ENCODE data around the gene GOLPH3. TPM values are rescaled to one million over a fixed set of nuclear protein-coding genes. Genes with fewer than 3 reads are reported as not detected.

GOLPH3 gene
- total and polyA plus RNA-seq, 4 donors = 64.1 to 116 (median 68.5) TPM

- H3K9me3 ChIP-seq (ENCODE audit: control insufficient read depth in 4 of 4, low read length in 3 of 4) = no peaks in the 10 kb centered on the region
- H3K27me3 ChIP-seq (ENCODE audit: control insufficient read depth in 4 of 4, insufficient read depth in 4 of 4, low read length in 3 of 4) = no peaks in the 10 kb centered on the region
- no peak overlapping the region for H3K4me3 ChIP-seq (ENCODE audit: low read depth in 1 of 3, low read length in 3 of 3)
- no peak for DNase-seq (ENCODE audit: low spot score)
- H3K27ac ChIP-seq (ENCODE audit: low read depth in 1 of 2, low read length in 2 of 2) = no peak overlapping the region
- peaks cover 7 to 28% (median 12%) of the 10 kb centered on the region in 4 donors for H3K4me1 ChIP-seq (ENCODE audit: control insufficient read depth in 4 of 4, insufficient read depth in 4 of 4, low read length in 3 of 4)
- no peak overlapping the region for H3K9ac ChIP-seq (ENCODE audit: low read depth in 1 of 2, low read length in 2 of 2)
- 71% methylated on average over 2 of the region's 2 CpGs for WGBS
- TF ChIP-seq HNF4G (IDR thresholded peaks at IDR 0.05) (no peak), GABPA (IDR thresholded peaks at IDR 0.05 in 1 of 2, conservative IDR thresholded peaks at IDR 0.05 in 1 of 2) (no peak), RXRA (IDR thresholded peaks at IDR 0.05) (no peak), MAX (IDR thresholded peaks at IDR 0.05) (no peak)
- peaks cover 0 to 15% (median 11%) of the 10 kb centered on the region in 4 donors for H3K36me3 ChIP-seq (ENCODE audit: control insufficient read depth in 4 of 4, insufficient read depth in 3 of 4, low read depth in 1 of 4, low read length in 3 of 4)
Measured at GRCh38 chr5:32163785-32164184, 10.3 kb downstream of the GOLPH3 start.

DNA sequence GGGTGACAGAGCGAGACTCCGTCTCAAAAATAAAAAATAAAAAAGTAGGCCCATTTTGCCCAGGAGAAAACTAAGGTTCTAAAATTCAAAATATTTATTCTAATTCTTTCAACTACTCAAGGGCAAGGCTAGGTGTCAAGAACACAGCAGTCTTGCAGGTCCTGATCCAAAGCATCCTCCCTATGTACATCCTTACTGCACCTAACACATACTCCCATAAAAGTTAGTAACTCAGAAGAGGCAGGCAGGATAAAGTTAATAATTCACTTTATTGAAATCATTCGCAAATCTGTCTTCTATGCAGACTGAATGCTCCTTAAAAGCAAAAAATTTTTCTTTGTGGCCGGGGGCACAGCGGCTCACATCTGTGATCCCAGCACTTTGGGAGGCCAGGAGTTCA is 11.1 kb downstream of the GOLPH3 start:
- no peak overlapping the region for H3K27ac ChIP-seq (ENCODE audit: low read depth in 1 of 2, low read length in 2 of 2)

More for the DNA sequence above, 11.1 kb downstream of the GOLPH3 start:
- WGBS = 84% methylated on average over 5 of the region's 5 CpGs
- H3K4me1 ChIP-seq (ENCODE audit: control insufficient read depth in 4 of 4, insufficient read depth in 4 of 4, low read length in 3 of 4) = peaks cover 7 to 34% (median 15%) of the 10 kb centered on the region in 4 donors
- no peak for DNase-seq (ENCODE audit: low spot score)
- no peak for TF ChIP-seq SP1 (IDR thresholded peaks at IDR 0.05)
- no peak for TF ChIP-seq HNF4G (IDR thresholded peaks at IDR 0.05)
- TF ChIP-seq, protein P1, sequence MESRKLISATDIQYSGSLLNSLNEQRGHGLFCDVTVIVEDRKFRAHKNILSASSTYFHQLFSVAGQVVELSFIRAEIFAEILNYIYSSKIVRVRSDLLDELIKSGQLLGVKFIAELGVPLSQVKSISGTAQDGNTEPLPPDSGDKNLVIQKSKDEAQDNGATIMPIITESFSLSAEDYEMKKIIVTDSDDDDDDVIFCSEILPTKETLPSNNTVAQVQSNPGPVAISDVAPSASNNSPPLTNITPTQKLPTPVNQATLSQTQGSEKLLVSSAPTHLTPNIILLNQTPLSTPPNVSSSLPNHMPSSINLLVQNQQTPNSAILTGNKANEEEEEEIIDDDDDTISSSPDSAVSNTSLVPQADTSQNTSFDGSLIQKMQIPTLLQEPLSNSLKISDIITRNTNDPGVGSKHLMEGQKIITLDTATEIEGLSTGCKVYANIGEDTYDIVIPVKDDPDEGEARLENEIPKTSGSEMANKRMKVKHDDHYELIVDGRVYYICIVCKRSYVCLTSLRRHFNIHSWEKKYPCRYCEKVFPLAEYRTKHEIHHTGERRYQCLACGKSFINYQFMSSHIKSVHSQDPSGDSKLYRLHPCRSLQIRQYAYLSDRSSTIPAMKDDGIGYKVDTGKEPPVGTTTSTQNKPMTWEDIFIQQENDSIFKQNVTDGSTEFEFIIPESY (IDR thresholded peaks at IDR 0.05) = no peak
- TF ChIP-seq FOXA1 (IDR thresholded peaks at IDR 0.05) = no peak
- TF ChIP-seq, protein P2, sequence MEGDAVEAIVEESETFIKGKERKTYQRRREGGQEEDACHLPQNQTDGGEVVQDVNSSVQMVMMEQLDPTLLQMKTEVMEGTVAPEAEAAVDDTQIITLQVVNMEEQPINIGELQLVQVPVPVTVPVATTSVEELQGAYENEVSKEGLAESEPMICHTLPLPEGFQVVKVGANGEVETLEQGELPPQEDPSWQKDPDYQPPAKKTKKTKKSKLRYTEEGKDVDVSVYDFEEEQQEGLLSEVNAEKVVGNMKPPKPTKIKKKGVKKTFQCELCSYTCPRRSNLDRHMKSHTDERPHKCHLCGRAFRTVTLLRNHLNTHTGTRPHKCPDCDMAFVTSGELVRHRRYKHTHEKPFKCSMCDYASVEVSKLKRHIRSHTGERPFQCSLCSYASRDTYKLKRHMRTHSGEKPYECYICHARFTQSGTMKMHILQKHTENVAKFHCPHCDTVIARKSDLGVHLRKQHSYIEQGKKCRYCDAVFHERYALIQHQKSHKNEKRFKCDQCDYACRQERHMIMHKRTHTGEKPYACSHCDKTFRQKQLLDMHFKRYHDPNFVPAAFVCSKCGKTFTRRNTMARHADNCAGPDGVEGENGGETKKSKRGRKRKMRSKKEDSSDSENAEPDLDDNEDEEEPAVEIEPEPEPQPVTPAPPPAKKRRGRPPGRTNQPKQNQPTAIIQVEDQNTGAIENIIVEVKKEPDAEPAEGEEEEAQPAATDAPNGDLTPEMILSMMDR (IDR thresholded peaks at IDR 0.05; ENCODE audit: low read depth, low read length, missing input control) = no peak
- TF ChIP-seq NR2F2 (IDR thresholded peaks at IDR 0.05) = no peak
- TF ChIP-seq JUND (IDR thresholded peaks at IDR 0.05) = no peak
- TF ChIP-seq GABPA (IDR thresholded peaks at IDR 0.05 in 1 of 2, conservative IDR thresholded peaks at IDR 0.05 in 1 of 2) = no peak
- no peak for TF ChIP-seq RXRA (IDR thresholded peaks at IDR 0.05)
- no peak for TF ChIP-seq FOXA2 (IDR thresholded peaks at IDR 0.05)
- TF ChIP-seq YY1 (IDR thresholded peaks at IDR 0.05) = no peak
- TF ChIP-seq REST (IDR thresholded peaks at IDR 0.05) = no peak
- no peak for TF ChIP-seq MAX (IDR thresholded peaks at IDR 0.05)
- TF ChIP-seq HNF4A (conservative IDR thresholded peaks at IDR 0.05) = no peak
- TF ChIP-seq TAF1 (conservative IDR thresholded peaks at IDR 0.05) = no peak
- no peak for TF ChIP-seq ATF3 (IDR thresholded peaks at IDR 0.05)
- TF ChIP-seq EGR1 (IDR thresholded peaks at IDR 0.05; ENCODE audit: low read depth in 2 of 2) = no peak
- TF ChIP-seq RAD21 (IDR thresholded peaks at IDR 0.05) = no peak
- H3K36me3 ChIP-seq (ENCODE audit: control insufficient read depth in 4 of 4, insufficient read depth in 3 of 4, low read depth in 1 of 4, low read length in 3 of 4) = peaks cover 0 to 8% (median 6%) of the 10 kb centered on the region in 4 donors
- no peak overlapping the region for H3K9ac ChIP-seq (ENCODE audit: low read depth in 1 of 2, low read length in 2 of 2)
- no peaks in the 10 kb centered on the region for H3K27me3 ChIP-seq (ENCODE audit: control insufficient read depth in 4 of 4, insufficient read depth in 4 of 4, low read length in 3 of 4)
- H3K4me3 ChIP-seq (ENCODE audit: low read depth in 1 of 3, low read length in 3 of 3) = no peak overlapping the region
- no peaks in the 10 kb centered on the region for H3K9me3 ChIP-seq (ENCODE audit: control insufficient read depth in 4 of 4, low read length in 3 of 4)
